ENCODE measurements around the gene TRABD2B.

Gene TRABD2B

GRCh38 chr1:47819574-47819888 lies 177.7 kb downstream of the TRABD2B start:
- no peak for DNase-seq

GRCh38 chr1:47818682-47819573 lies 178.3 kb downstream of the TRABD2B start:
- DNase-seq: no peak

DNA sequence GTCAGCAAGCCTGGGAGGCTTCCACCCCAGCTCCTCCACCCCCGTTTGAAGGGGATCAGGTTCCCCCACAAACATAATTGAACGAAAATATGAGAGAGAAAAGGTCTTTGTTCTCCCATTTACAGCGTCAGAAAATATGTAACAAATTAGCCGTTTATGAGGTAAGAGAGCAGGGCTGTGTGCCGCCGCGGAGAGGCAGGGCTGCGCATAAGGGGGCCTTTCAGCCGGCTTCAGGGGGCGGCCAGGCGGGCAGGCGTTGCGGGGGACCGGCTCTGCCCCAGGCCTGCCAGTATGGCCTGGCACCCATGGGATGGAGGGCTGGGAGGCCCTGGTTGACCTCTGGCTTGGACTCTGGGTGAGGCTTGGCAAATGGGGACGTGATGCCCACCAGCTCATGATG lies 179.3 kb downstream of the TRABD2B start:
- no peak for DNase-seq

- DNase-seq: no peak
Measured at GRCh38 chr1:47816325-47817071, 180.7 kb downstream of the TRABD2B start.

DNA sequence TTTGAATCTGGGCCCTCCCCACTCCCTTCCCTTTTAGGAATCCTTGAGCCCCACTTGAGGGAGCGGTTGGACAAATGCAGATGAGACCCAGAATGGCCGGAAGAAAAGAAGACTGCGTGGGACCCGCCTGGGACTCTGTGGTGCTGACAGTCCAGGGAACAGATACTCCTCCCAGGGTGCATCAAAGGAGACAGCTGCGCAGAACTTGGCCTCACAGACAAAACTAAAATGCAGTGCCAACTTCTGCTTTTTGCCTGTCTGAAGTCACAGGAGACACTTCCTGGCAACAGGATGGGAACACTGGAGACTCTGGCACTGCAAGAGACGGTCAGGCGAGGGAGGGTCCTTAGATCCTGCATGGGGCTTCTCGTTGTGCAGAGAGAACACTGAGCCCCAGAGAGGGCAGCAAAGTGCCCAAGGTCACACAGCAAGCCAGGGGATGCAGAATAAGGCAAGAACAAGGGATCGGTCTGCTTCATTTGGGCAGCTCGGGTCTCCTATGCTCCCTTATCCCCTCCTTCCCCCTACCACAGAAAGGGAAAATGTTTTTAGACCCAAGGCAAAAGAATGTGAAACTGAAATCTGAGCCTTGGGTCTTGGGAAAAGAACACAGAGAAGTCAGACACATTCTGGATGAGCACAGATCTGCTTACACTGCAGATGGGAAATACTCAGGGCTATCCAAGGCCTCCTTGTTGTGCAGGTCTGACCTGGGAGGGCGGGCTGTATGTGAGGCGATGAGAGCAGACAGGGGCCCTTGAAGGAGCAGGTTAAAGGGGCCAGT lies 182.4 kb downstream of the TRABD2B start:
- no peak for DNase-seq

GRCh38 chr1:47813970-47814369 lies 183.2 kb downstream of the TRABD2B start:
- no peak for DNase-seq

- DNase-seq: no peak
Measured at GRCh38 chr1:47812904-47813514, 184.2 kb downstream of the TRABD2B start.

DNA sequence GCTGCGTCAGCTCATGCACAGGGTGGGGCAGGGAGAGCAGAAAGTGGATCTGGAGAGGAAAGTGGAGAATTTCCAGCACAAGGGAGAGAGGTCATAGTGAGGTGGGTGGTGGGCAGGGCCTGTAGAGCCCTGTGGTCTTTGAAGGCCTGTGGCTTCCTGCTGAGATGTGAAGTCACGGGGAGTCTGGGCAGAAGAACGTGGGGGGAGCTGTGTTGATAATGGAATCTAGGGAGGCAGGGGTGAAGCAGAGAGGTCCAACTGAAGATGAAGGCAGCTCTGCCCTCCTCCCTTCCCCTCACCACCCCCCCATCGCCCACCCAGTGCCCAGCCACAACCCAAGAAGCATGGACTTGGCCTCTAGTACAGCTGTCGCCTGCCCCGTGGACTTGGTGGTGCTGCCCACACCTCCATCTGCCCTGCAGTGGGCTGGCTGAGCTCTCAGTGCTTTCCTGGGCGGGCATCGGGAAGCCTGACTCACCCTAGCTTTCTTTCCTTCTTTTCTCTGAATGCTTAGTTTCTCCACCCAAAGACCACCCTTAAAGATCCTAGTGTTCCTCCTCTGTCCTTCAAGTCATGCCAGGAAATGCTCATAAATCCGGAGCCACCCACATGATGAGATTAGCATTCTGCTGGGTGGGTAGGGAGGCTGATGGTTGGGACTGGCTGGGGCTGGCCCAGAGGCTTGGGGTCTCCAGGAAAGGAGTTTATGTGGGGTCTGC lies 186.1 kb downstream of the TRABD2B start:
- DNase-seq: no peak

DNA sequence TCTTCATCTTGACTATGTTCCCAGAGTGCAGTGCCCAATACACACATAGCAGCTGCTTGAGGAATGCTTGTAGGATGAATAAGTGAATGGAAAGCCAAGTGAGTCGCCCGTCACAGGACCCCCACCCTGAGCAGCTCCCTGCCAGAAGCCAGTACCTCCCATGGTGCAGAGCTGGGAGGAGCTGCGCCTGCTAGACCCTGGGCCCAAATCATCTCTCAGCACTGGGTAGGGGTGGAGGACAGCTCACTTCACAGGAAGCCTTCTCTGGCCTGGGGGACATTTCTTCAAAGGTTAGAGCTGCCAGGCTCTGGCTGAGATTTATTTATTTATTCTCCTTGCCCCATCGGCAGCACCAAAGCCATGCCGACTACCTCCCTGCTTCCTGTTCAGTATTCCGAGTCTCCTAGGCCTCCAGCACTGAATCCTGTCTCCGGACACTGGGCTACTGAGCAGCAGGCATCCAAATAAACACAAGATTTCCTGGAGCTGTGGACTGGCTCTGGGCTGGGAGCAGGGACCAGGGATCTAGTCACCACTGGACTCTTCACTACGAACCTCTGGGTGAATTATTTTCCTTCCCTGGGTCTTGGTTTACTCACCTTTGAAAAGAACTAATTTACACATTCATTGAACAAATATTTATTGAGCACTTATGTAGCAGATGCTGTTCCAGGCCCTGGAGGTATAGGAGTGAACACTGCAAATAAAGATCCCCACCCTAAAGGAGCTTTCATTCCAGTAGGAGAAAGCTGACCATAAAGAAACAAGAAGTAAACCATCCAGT lies 187.7 kb downstream of the TRABD2B start:
- no peak for DNase-seq

GRCh38 chr1:47808612-47809011 lies 188.6 kb downstream of the TRABD2B start:
- DNase-seq: no peak

GRCh38 chr1:47805921-47806361 lies 191.2 kb downstream of the TRABD2B start:
- no peak for DNase-seq

DNA sequence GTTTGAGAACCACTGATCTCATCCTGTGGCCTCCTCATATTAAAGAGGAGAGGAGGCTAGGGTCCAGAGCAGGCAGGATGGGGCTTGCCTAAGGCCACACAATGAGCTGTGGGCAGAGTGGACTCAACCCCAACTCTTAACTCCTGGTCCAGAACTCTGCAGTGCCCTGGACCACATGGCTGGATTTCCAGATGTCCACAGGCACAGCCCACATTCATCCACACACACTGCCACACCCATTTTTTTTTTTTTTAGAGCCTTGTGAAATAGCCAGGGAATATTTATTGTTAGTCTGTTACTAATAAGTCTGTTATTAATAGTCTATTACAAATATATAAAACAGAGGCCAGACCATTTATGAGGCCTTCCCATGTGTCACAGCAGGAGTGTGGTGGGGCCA lies 192.2 kb downstream of the TRABD2B start:
- DNase-seq: no peak

- DNase-seq: no peak
Measured at GRCh38 chr1:47803815-47804501, 193.2 kb downstream of the TRABD2B start.

- no peak for DNase-seq
Measured at GRCh38 chr1:47797575-47797974, 199.6 kb downstream of the TRABD2B start.

GRCh38 chr1:47796626-47797025 lies 200.6 kb downstream of the TRABD2B start:
- no peak for DNase-seq

- no peak for DNase-seq
Measured at GRCh38 chr1:47795102-47795501, 202.1 kb downstream of the TRABD2B start.

DNA sequence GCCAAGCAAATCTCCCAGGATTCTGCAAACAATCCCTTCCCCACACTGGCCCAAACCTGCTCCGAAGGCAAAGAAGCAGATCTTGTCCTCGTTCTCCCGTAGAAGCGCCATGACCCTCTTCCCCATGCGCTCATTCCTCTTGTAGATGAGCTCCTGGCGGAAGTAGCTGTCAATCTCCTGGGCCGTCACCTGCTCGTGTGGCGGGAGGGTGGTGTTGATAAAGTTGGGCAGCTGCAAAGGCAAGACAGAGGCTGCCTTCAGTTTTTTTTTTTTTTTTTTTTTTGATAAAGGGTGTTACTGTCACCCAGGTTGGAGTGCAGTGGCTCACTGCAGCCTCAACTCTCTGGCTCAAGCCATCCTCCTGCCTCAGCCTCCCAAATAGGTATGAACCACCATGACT lies 202.7 kb downstream of the TRABD2B start:
- DNase-seq: no peak

DNA sequence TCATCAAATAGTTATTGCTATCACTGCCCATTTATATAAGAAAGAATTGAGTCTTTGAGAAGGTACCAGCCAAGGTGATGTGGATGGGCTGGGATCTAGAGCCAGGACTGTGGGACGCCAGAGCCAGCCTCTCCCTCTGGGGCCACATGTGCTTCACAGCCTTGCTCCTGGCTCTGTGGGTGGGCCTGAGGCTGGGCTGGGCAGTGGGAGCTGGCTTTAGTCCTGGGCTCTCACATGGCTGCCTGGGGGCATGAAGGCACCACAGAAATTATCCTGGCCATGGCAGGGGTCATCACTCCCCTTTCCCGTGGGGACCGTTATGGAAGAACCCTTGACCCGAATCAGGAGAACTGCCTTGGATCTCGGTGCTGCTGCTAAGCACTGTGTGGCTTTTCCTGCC lies 203.1 kb downstream of the TRABD2B start:
- no peak for DNase-seq

DNA sequence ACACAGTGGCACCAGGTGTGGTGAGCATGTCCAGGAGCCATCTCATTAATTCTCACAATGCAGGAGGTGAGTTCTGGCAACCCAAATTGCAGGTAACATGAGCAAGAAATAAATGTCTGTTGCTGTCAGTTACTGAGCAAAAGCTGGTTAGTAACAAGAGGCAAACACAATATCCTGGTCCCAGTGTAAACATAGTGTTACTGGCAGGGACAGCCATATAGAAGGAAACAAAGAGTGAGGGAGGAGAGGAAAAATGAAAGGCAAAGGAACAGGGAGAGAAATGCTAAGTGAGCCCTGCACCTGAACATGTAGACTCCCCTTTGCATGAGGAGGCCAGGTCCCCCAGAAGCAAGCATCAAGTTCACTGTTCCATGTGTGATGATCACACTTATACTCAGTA lies 203.6 kb downstream of the TRABD2B start:
- no peak for DNase-seq

- DNase-seq: no peak
Measured at GRCh38 chr1:47792779-47793178, 204.4 kb downstream of the TRABD2B start.

Data from activated CD4-positive, alpha-beta T cell treated with anti-CD3 and anti-CD28 coated beads for 4 hours (primary cell).